Lower leg skin (tissue), 3 donors: ENCODE results near the gene MANF.

Experiments
- POLR2A ChIP-seq, 2 donors: fragments of 450-650 bp; IDR thresholded peaks; one replicate each; pipeline ENCODE4 v1.6.1; 2016 to 2017; ENCODE audit warnings: antibody characterized with exemption in 2 of 2, mild to moderate bottlenecking in 1 of 2, moderate library complexity in 1 of 2
- TF ChIP-seq, protein P1 (sequence below), 3 donors: fragments of 450-650 bp; IDR thresholded peaks; one replicate each; pipeline ENCODE4 v1.5.1; 2016; ENCODE audit warnings: antibody characterized with exemption in 3 of 3, mild to moderate bottlenecking in 3 of 3, moderate library complexity in 2 of 3

DNA sequence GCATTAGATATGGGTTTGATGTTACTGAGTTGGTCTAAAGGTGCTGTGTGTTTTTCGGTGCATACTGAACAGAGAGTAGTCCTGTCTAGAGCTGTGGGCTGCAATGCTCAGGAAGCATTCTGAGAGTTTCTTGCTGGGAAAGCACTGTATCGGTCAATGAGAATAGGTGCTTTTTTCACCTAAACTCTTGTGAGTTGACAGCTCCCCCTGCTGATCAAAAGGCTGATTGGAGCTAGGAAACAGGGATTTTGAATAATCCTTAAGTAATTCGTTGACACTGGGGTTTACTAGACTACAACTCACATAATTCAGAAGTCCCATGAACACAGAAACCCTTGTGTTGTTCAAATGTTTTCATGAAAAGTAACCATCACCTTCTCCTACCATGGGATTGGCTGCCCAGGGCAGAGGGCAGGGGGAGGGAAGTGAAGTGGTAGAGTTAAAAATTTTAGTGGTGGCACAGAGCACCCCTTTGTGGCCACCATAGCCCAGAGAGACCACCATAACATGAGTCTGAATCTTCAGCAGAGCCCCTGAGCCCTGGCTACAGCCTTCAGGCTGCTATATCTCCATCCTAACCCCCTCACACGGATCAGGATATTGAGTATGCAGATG lies 13.0 kb upstream of the MANF start:
- TF ChIP-seq, protein P1, sequence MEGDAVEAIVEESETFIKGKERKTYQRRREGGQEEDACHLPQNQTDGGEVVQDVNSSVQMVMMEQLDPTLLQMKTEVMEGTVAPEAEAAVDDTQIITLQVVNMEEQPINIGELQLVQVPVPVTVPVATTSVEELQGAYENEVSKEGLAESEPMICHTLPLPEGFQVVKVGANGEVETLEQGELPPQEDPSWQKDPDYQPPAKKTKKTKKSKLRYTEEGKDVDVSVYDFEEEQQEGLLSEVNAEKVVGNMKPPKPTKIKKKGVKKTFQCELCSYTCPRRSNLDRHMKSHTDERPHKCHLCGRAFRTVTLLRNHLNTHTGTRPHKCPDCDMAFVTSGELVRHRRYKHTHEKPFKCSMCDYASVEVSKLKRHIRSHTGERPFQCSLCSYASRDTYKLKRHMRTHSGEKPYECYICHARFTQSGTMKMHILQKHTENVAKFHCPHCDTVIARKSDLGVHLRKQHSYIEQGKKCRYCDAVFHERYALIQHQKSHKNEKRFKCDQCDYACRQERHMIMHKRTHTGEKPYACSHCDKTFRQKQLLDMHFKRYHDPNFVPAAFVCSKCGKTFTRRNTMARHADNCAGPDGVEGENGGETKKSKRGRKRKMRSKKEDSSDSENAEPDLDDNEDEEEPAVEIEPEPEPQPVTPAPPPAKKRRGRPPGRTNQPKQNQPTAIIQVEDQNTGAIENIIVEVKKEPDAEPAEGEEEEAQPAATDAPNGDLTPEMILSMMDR (IDR thresholded peaks at IDR 0.05), result no peak
- TF ChIP-seq POLR2A (IDR thresholded peaks at IDR 0.05), result no peak
